Upper lobe of left lung (tissue), 6 donors: ENCODE data around the gene ACTG1. TPM values are rescaled to one million over a fixed set of nuclear protein-coding genes. Genes with fewer than 3 reads are reported as not detected.

Experiments
- ATAC-seq, 2 donors: fragments of 200-7000 bp; cut with Tn5 transposase; one replicate each; pipeline ENCODE4 v1.9.1; 2022; ENCODE audit warnings: mild to moderate bottlenecking in 2 of 2, moderate library complexity in 2 of 2; ENCODE audit not compliant: low FRiP score in 2 of 2
- DNase-seq, 2 donors: peaks; one replicate each; pipeline ENCODE4 v3.0.0-alpha.2; 2019 to 2020
- H3K27ac ChIP-seq, 4 donors: fragments of 200-600 bp; sonication (generic); one replicate each; pipeline ENCODE4 v1.5.1; 2016 to 2019
- H3K27me3 ChIP-seq, 4 donors: fragments of 200-600 bp; sonication (generic); one replicate each; pipeline ENCODE4 v1.5.1; 2017 to 2019
- H3K36me3 ChIP-seq, 4 donors: fragments of 200-600 bp; sonication (generic); one replicate each; pipeline ENCODE4 v1.5.1; 2016 to 2019
- H3K4me1 ChIP-seq, 4 donors: fragments of 200-600 bp; sonication (generic); one replicate each; pipeline ENCODE4 v1.5.1; 2018 to 2019
- H3K4me3 ChIP-seq, 4 donors: fragments of 200-600 bp; sonication (generic); one replicate each; pipeline ENCODE4 v1.5.1; 2017 to 2019; ENCODE audit warnings: mild to moderate bottlenecking in 2 of 4, moderate library complexity in 1 of 4
- H3K9me3 ChIP-seq, 4 donors: fragments of 200-600 bp; sonication (generic); one replicate each; pipeline ENCODE4 v1.5.1; 2018 to 2019
- CTCF ChIP-seq, 6 experiments: fragments of 450-650 bp in 4 of 6; fragments of 200-600 bp in 2 of 6; sonication (generic) in 2 of 6; IDR thresholded peaks; one replicate each; pipeline ENCODE4 v1.5.1; 2016 to 2019; ENCODE audit warnings: antibody characterized with exemption in 6 of 6
- EP300 ChIP-seq, 4 donors: sonication (generic); formaldehyde crosslinking; IDR thresholded peaks; one replicate each; pipeline ENCODE4 v1.5.1; 2017; ENCODE audit warnings: antibody characterized with exemption in 4 of 4, control low read depth in 2 of 4
- POLR2A ChIP-seq, 4 donors: fragments of 450-650 bp; IDR thresholded peaks; one replicate each; pipeline ENCODE4 v1.5.1; 2016 to 2017; ENCODE audit warnings: antibody characterized with exemption in 4 of 4, mild to moderate bottlenecking in 2 of 4
- POLR2AphosphoS5 ChIP-seq, 2 donors: sonication (generic); formaldehyde crosslinking; IDR thresholded peaks; one replicate each; pipeline ENCODE4 v1.5.1; 2017; ENCODE audit warnings: antibody characterized with exemption in 2 of 2
- WGBS, 2 donors: methylation state at CpG; one replicate each; pipeline ENCODE4 v1.1.5; 2017 to 2018; 5-methylcytosine and 5-hydroxymethylcytosine counted together
- total RNA-seq, 6 donors: library from RNA; depleted of rRNA in 4 of 6; stranded (reverse); fragments of >200 nt in 4 of 6; gene quantifications; one replicate each; pipeline versions ENCODE4 v1.1.0 to v1.2.1, GENCODE V29; 2016 to 2021
- donor health status: DM: no; HTN: no; CAD: no; lungs with moderate emphysema.
- donor health status: DM: no; HTN: yes; CAD: no; lungs with severe emphysema.

ACTG1 gene
- total RNA-seq, 6 donors from 2014 or later = 902 to 3,864 (median 2,097) TPM

DNA sequence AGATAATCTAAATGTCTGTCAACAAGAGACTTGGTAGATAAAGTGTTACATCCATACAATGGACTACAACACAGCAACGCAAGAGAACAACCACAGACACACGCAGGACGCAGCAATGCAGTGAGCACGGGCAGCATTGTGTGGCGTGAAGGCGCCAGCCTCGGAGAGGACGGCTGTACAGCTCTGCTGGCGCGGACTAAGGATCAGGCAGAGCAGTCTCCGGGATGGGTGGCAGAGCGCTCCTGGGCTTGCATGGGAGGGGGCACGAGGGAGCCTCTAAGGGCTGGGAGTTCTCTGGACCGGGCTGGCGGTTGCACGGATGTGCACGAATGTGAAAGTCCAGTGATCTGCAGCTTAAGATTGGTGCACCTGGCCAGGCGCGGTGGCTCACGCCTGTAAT, 34.5 kb downstream of the ACTG1 start:
- Histone ChIP-seq H3K9me3 (no peaks in the 10 kb centered on the region), H3K27ac (no peak overlapping the region), H3K4me3 (no peak overlapping the region), H3K4me1 (peaks cover 5 to 18% (median 14%) of the 10 kb centered on the region in 4 donors), H3K27me3 (peaks cover 0 to 4% (median 0%) of the 10 kb centered on the region in 4 donors), H3K36me3 (no peaks in the 10 kb centered on the region)
- TF ChIP-seq EP300 (IDR thresholded peaks at IDR 0.05) (no peak), CTCF (IDR thresholded peaks at IDR 0.05) (no peak), POLR2A (IDR thresholded peaks at IDR 0.05) (no peak), POLR2AphosphoS5 (IDR thresholded peaks at IDR 0.05) (no peak)
- DNase-seq (peak in 1 of 2 donors; percentile 59), ATAC-seq (no peak)
- 92 to 95% methylated on average over 20 of the region's 20 CpGs for WGBS, 2 donors

DNA sequence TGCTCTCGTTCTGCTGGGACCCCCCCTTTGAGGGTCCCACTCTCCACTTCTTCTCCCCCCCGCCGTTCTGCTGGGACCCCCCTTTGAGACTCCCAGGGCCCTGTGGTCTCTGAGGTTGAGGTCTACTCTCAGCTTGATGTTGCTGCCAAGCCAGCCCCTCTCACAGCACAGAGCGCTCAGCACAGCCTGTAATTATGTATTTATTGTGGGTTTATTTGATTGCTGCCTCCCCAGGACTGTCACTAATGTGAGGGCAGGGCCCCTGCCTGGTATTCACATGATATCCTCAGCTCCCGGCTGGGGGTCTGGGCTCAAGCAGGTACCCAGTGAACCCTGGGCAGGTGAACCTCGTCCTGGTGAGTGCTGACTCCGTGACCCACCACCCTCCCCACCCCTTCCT, 35.4 kb downstream of the ACTG1 start:
- Histone ChIP-seq H3K4me1 (peaks cover 5 to 16% (median 13%) of the 10 kb centered on the region in 4 donors), H3K36me3 (no peaks in the 10 kb centered on the region), H3K4me3 (no peak overlapping the region), H3K9me3 (no peaks in the 10 kb centered on the region), H3K27me3 (peaks cover 0 to 4% (median 0%) of the 10 kb centered on the region in 4 donors), H3K27ac (no peak overlapping the region)
- 61 to 90% methylated on average over 2 to 7 of the region's 7 CpGs for WGBS, 2 donors
- TF ChIP-seq CTCF (IDR thresholded peaks at IDR 0.05) (no peak), EP300 (IDR thresholded peaks at IDR 0.05) (no peak), POLR2AphosphoS5 (IDR thresholded peaks at IDR 0.05) (no peak), POLR2A (IDR thresholded peaks at IDR 0.05) (no peak)
- ATAC-seq (no peak), DNase-seq (no peak)

DNA sequence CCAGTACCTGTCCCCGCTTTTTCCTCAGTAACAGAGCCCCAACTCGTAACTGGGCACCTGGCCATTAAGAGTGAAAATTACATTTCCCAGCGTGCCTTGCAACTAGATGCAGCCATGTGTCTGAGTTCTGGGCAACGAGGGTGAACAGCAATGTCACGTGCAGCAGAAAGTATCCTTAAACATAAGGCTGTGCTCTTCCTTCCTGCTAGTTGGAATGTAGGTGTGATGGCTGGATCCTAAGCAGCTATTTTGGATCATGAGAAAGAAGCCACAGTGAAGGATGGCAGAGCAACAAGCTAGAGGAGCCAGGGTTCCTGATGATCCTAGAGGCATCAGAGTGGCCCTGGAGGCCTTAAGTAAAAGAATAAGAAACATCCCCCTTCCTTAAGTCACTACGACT, 36.0 kb downstream of the ACTG1 start:
- ATAC-seq (no peak), DNase-seq (no peak)
- H3K9me3 ChIP-seq = no peaks in the 10 kb centered on the region
- H3K4me1 ChIP-seq = peaks cover 3 to 12% (median 10%) of the 10 kb centered on the region in 4 donors
- peaks cover 0 to 4% (median 0%) of the 10 kb centered on the region in 4 donors for H3K27me3 ChIP-seq
- no peaks in the 10 kb centered on the region for H3K36me3 ChIP-seq
- no peak overlapping the region for H3K4me3 ChIP-seq
- TF ChIP-seq POLR2A (IDR thresholded peaks at IDR 0.05) = no peak
- no peak for TF ChIP-seq CTCF (IDR thresholded peaks at IDR 0.05)
- TF ChIP-seq POLR2AphosphoS5 (IDR thresholded peaks at IDR 0.05) = no peak
- no peak for TF ChIP-seq EP300 (IDR thresholded peaks at IDR 0.05)
- 97 to 98% methylated on average over 6 of the region's 6 CpGs for WGBS, 2 donors
- no peak overlapping the region for H3K27ac ChIP-seq

DNA sequence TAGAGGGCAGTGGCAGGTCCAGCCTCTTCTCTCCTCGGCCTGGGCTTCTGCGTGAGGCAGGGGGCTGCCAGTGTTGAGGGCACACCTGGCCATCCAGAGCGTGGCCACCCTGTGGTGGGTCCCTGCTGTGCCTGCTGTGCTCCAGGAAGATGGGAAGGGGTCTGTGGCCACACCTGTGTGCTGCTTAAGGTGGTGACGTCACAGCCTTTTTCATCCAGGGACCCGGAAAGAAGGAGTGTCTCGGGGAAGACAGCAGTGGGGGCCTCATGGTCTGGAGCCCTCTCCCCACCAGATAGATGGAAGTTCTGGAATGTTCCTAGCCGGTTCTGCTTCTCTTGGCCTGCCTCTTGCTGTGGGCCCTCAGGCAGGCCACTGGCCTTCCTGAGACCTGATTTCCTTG, 36.5 kb downstream of the ACTG1 start:
- DNase-seq (no peak), ATAC-seq (no peak)
- H3K9me3 ChIP-seq = no peaks in the 10 kb centered on the region
- no peak overlapping the region for H3K27ac ChIP-seq
- no peak for TF ChIP-seq POLR2A (IDR thresholded peaks at IDR 0.05)
- no peak for TF ChIP-seq POLR2AphosphoS5 (IDR thresholded peaks at IDR 0.05)
- TF ChIP-seq EP300 (IDR thresholded peaks at IDR 0.05) = no peak
- no peak for TF ChIP-seq CTCF (IDR thresholded peaks at IDR 0.05)
- peaks cover 0 to 7% (median 5%) of the 10 kb centered on the region in 4 donors for H3K4me1 ChIP-seq
- no peaks in the 10 kb centered on the region for H3K36me3 ChIP-seq
- WGBS, 2 donors = 93 to 100% methylated on average over 1 to 6 of the region's 7 CpGs
- H3K4me3 ChIP-seq = no peak overlapping the region
- peaks cover 0 to 1% (median 0%) of the 10 kb centered on the region in 4 donors for H3K27me3 ChIP-seq

GRCh38 chr17:81474958-81475357, 37.6 kb downstream of the ACTG1 start:
- ATAC-seq (no peak), DNase-seq (peak in 1 of 2 donors; percentile 60)
- H3K36me3 ChIP-seq = no peaks in the 10 kb centered on the region
- TF ChIP-seq EP300 (IDR thresholded peaks at IDR 0.05) = no peak
- TF ChIP-seq POLR2A (IDR thresholded peaks at IDR 0.05) = no peak
- TF ChIP-seq CTCF (IDR thresholded peaks at IDR 0.05) = no peak
- TF ChIP-seq POLR2AphosphoS5 (IDR thresholded peaks at IDR 0.05) = no peak
- no peak overlapping the region for H3K4me3 ChIP-seq
- no peaks in the 10 kb centered on the region for H3K9me3 ChIP-seq
- WGBS, 2 donors = 79 to 92% methylated on average over 10 to 16 of the region's 16 CpGs
- no peaks in the 10 kb centered on the region for H3K27me3 ChIP-seq
- no peaks in the 10 kb centered on the region for H3K4me1 ChIP-seq
- no peak overlapping the region for H3K27ac ChIP-seq
